ENCODE results near the gene TRUB1. TPM values are rescaled to one million over a fixed set of nuclear protein-coding genes. Genes with fewer than 3 reads are reported as not detected.

TRUB1 gene
- total and polyA plus RNA-seq, 2 donors (not counting 3 experiments of a cell fraction or from before 2014, with no cell fraction given): 4.6 to 16.7 TPM

GRCh38 chr10:114963908-114964307 lies 25.9 kb downstream of the TRUB1 start:
- H4K20me1 ChIP-seq (replicated peaks; ENCODE audit: control insufficient read depth, extremely low read depth, insufficient read depth, low read length): peaks cover 3% of the 10 kb centered on the region
- H3K9me1 ChIP-seq (replicated peaks; ENCODE audit: control insufficient read depth, extremely low read depth, insufficient read depth, low read length): no peaks in the 10 kb centered on the region
- ChIA-PET CTCF (no interaction called here), POLR2A (no interaction called here)
- H3K27me3 ChIP-seq (ENCODE audit: control insufficient read depth in 2 of 2, insufficient read depth in 2 of 2, low read length in 2 of 2): no peaks in the 10 kb centered on the region
- intact Hi-C loops (cut with micrococcal nuclease) (no loop called here), dilution Hi-C loops (cut with MboI; ENCODE audit: extremely low pct_ligation_motif_present, low sequenced_read_pairs) (no loop called here)
- no peak overlapping the region for H2AFZ ChIP-seq (ENCODE audit: low read depth, low read length)
- BruUV-seq (replicated peaks): no TSS peak
- H3K36me3 ChIP-seq (ENCODE audit: control insufficient read depth in 2 of 2, extremely low read depth in 1 of 2, insufficient read depth in 2 of 2, low read length in 2 of 2): no peaks in the 10 kb centered on the region
- TF ChIP-seq FOS (IDR thresholded peaks at IDR 0.05; ENCODE audit: borderline replicate concordance, insufficient read depth, low read length) (no peak), MAX (IDR thresholded peaks at IDR 0.05; ENCODE audit: insufficient read depth, insufficient read length) (no peak), MYC (IDR thresholded peaks at IDR 0.05; ENCODE audit: low read depth, low read length) (no peak), GATA2 (IDR thresholded peaks at IDR 0.05; ENCODE audit: insufficient read depth, insufficient read length, low read depth, low read length) (no peak), JUN (IDR thresholded peaks at IDR 0.05; ENCODE audit: borderline replicate concordance, insufficient read depth, insufficient read length, low read depth) (no peak), POLR2AphosphoS5 (IDR thresholded peaks at IDR 0.05; ENCODE audit: insufficient read depth, low read depth, low read length) (no peak), POLR2A (IDR thresholded peaks at IDR 0.05; ENCODE audit: low read depth, low read length) (no peak), EZH2 (IDR thresholded peaks at IDR 0.05; ENCODE audit: borderline replicate concordance, low read depth, low read length, severe bottlenecking) (no peak), CTCF (IDR thresholded peaks at IDR 0.05; ENCODE audit: extremely low read depth in 1 of 2, insufficient read depth in 1 of 2, low read depth in 1 of 2, low read length in 2 of 2) (no peak)
- no peak overlapping the region for H3K4me3 ChIP-seq (replicated peaks in 1 of 3; ENCODE audit: insufficient read depth in 1 of 3, low read depth in 1 of 3, low read length in 3 of 3)
- FAIRE-seq (no peak), DNase-seq (ENCODE audit: low read depth, low spot score) (no peak)
- no peaks in the 10 kb centered on the region for H3K4me1 ChIP-seq (ENCODE audit: control insufficient read depth, extremely low read depth, insufficient read depth, low read length)
- H3K27ac ChIP-seq (ENCODE audit: insufficient read depth, low read depth, low read length): no peak overlapping the region
- no peak overlapping the region for H3K4me2 ChIP-seq (ENCODE audit: insufficient read depth, low read length)
- no peaks in the 10 kb centered on the region for H3K9me3 ChIP-seq (replicated peaks; ENCODE audit: control insufficient read depth, insufficient read depth, low read length)
- H3K9ac ChIP-seq (replicated peaks; ENCODE audit: extremely low read depth, insufficient read depth, low read length): no peak overlapping the region
- H3K79me2 ChIP-seq (ENCODE audit: control insufficient read depth, insufficient read depth, low read length): peaks cover 22% of the 10 kb centered on the region
